ENCODE results near the gene DDX3X.

DNA sequence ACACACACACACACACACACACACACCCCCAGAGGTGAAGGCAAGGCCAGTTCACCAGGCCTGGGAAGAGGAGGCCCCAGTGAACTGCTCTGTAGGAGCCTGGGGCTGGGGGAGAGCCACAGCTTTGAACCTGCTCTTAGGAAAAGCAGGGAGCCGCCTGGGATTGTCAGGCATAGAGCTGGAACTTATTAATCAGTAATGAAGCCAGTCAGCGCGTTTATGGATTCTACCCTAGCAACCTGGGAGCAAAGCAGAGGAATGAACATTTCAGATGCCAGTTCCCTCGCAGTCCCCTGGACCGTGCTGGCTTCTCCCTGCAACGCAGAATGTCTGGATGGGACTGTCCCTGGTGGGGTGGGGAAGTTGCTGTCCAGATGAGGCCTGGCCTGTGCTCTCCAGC lies 45.3 kb upstream of the DDX3X start:
- TF ChIP-seq CTCF (IDR thresholded peaks at IDR 0.05), result no peak
- no peak for TF ChIP-seq TCF7L2 (IDR thresholded peaks at IDR 0.05; ENCODE audit: low read depth, low read length)

All from Panc1 (cell line).